NCI-H345 treated with DMSO at 0.1 percent for 48 hours (cell line): ENCODE measurements around the gene TMEM191C.
"Not testable (repeated sequence)": the region's sequence is repeated elsewhere in the genome, so short reads cannot be mapped to it uniquely, and the experiment has no call there.

ENCODE experiments used
- DNase-seq: peaks from one replicate; lab custom pipeline; 2025; ENCODE audit not compliant: unreplicated experiment; lab: John Stamatoyannopoulos, UW

Gene TMEM191C

DNA sequence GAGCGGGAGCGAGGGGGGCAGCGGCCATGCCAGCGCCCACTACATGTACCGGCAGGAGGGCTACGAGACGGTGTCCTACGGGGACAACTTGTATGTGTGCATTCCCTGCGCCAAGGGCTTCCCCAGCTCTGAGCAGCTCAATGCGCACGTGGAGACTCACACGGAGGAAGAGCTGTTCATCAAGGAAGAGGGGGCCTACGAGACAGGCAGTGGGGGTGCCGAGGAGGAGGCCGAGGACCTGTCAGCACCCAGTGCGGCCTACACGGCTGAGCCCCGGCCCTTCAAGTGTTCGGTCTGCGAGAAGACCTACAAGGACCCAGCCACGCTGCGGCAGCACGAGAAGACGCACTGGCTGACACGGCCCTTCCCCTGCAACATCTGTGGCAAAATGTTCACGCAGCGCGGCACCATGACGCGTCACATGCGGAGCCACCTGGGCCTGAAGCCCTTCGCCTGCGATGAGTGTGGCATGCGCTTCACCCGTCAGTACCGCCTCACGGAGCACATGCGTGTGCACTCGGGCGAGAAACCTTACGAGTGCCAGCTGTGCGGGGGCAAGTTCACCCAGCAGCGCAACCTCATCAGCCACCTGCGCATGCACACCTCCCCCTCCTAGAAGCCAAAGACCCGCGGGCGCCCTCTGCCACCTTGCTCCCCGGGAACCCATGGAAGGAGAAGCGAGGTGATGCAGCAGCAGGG lies 20.9 kb upstream of the TMEM191C start:
- no peak for DNase-seq

- no peak for DNase-seq
Observed at GRCh38 chr22:21446827-21447690, 20.1 kb upstream of the TMEM191C start.

DNA sequence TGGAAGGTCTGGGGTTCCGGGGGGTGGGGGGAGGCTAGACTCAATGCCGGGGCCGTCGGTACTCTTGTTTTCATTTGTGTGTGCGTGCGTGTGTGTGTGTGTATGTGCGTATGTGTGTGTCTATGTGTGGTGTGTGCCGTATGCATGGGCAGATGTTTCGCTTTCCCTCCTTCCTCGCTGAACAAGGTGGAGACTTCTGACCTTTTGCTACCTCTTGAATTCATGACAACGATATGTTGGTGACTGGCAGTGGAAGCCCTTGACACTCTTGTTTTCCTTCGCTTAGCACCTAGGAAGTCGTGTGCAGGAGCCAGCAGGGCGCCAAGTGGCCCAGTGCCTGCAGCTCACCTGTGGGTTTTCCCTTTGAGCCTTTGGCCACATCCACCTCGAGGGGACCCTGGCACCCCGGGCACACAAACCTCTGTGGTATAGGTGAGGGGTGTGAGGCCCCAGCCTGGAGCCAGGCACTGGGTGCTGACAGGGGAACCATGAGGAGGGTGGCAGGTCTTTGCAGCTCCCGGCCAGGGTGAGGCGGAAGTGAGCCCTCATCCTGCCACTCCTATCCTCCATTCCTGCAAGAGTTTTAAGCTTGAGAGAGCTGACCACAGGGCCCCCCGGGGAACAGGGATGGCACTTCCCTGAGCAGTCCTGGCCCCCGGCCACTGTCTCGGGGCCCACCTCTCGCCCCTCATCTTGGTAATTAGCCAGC lies 19.3 kb upstream of the TMEM191C start:
- DNase-seq, result no peak

GRCh38 chr22:21448627-21449416 lies 18.4 kb upstream of the TMEM191C start:
- no peak for DNase-seq

DNA sequence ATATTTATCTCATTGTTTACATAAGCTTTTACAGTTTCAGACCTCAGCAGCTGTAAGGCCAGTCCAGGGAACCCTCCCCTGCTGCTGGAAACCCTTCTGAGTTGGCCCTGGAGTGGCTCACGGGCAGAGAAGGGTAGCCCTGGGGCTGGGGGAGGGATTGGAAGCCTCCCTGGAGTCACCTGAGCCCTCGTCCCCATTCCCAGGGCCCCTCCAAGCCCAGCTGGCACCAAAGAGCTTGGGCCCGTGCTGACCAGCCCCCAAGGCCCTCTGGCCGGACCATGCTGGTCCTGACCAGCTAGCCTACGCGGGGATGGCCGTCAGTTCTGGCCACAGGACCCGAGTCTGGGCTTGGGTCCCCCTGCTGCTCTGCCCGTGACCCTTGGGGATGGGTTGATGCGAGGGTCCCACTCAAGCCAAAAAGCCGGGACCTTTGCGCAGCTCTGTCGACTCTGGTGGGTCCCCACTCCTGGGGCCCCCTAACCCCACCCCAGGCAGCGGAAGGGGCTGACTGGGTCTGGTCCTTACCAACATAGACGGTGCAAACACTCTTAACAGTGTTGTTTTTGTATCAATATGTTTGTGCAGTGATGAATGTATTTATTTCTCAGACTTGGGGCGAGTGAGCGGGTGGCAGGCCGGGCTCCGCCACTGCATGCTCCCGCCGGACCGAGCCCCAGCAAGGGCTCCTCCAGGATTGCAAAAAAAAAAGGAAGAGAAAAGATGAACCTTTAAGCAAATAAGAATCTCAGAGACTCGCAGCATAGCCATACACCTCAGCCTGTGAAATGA lies 17.5 kb upstream of the TMEM191C start:
- DNase-seq, result no peak

DNA sequence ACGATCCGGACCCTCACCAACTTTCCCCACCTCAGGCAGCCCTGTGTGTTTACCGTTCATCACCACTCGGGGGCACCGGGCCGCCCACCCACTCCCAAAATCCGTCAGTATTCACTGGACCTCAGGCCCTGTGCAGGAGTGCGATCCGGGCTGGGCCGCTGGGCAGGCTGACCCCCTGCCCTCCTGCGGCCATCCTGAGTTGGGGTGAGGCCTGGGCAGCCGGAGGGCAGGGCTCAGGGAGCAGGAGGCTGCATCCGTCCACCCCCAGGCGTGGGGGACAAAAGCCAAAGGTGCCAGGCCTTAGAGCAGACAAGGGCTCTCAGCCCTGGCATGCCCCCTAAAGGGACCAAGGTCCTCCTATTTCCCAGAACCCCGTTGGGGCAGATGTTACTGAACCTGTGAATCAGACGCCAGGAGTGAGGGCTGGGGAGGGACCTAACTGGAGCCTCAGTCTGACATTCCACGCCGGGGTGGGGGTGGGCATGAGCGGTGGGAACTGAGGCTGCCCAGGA lies 16.8 kb upstream of the TMEM191C start:
- no peak for DNase-seq

DNA sequence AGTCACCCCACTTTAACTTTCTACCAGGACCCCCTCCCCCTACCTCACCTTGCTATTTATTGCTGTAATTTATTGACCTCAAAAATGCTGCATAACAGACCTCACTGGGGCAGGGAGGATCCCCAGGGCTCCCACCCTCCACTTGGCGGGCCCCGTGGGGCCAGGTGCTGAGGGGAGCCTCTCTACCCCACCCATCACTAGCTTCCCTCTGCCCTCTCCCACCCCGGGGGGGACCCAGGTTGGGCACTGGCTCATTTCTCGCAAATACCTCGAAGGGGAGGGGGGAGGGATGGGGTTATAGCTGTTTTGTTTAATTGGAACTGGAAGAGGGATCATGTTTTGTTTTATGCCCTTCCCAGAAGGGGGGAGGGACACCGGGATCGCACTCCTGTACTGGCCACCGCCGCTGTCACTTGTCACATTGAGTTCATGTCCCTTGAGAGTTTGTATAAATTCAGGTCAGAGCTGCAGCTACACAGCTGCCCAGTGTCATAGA lies 16.3 kb upstream of the TMEM191C start:
- no peak for DNase-seq

- DNase-seq, result no peak
Observed at GRCh38 chr22:21451545-21452520, 15.4 kb upstream of the TMEM191C start.

GRCh38 chr22:21452666-21453065 lies 14.5 kb upstream of the TMEM191C start:
- DNase-seq, result not testable (repeated sequence)

GRCh38 chr22:21454998-21455333 lies 12.2 kb upstream of the TMEM191C start:
- not testable (repeated sequence) for DNase-seq

GRCh38 chr22:21455334-21456089 lies 11.7 kb upstream of the TMEM191C start:
- no peak for DNase-seq

- DNase-seq, result no peak
Observed at GRCh38 chr22:21457023-21457787, 10.0 kb upstream of the TMEM191C start.

GRCh38 chr22:21462672-21463071 lies 4.5 kb upstream of the TMEM191C start:
- DNase-seq, result not testable (repeated sequence)

- not testable (repeated sequence) for DNase-seq
Observed at GRCh38 chr22:21468194-21469096, 1.3 kb downstream of the TMEM191C start.

GRCh38 chr22:21469097-21469994 lies 2.2 kb downstream of the TMEM191C start:
- DNase-seq, result not testable (repeated sequence)
